GM15510 (cell line): ENCODE results near the gene REPS1.

Experiments used
- POLR2A ChIP-seq: IDR thresholded peaks from 3 replicates; pipeline ENCODE4 v1.6.1; 2011; ENCODE audit warnings: borderline replicate concordance; ENCODE audit not compliant: insufficient read length; ENCODE audit errors: extremely low read depth

REPS1 gene

DNA sequence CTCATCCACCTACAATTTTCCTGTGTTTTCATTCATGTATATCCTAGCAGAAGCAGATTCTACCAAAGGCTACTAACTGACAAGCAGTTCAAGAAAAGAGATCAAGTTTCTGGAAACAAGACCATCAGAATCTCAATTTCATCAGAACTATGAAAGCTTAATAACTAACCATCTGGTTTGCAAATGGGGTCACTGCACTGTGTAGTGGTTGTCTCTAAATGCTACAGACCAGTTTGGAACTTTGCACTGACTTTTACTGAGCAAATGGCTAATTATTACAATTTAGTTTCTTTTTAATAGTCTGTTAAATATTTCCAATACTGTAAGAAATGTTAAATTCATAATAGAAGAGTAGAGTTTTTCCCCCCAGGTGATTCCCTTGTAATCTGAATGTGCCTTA is 64.5 kb downstream of the REPS1 start:
- no peak for TF ChIP-seq POLR2A

DNA sequence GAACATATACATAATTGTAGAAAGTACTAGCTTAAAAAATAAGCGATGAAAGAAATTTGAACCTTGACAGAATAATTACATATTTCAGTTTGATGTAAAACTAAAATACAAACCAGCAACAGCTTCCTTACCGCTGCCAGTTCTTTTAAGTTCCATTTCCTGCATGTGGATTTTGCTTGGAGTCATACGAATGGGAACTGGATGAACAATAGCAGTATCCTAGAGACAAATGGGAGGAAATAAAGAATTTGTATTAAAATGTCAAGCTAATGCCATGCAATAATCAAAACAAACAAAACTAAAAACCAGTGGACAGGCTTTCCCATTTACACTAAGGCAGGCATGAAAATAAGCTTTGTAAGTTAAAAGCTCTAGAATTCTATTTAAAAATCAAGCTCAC is 67.1 kb downstream of the REPS1 start:
- TF ChIP-seq POLR2A, result no peak

DNA sequence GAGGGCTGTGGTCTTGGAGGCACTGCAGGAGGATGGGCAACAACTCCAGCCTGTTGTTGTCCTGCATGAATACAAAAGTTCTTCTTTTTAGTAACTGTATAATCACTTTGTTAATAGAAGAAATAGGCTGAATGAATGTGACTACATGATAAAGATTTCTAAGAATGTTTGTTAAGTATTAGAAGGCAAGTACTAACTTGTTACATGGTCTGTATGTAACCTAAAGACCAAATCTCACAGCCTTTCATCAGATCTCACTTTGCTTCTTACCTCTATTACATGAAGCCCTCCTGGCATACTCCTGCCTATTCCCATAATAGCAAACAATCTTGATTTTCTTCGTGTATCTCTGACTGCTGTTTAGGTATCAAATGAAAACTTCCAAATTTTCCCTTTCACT is 73.4 kb downstream of the REPS1 start:
- TF ChIP-seq POLR2A, result no peak

DNA sequence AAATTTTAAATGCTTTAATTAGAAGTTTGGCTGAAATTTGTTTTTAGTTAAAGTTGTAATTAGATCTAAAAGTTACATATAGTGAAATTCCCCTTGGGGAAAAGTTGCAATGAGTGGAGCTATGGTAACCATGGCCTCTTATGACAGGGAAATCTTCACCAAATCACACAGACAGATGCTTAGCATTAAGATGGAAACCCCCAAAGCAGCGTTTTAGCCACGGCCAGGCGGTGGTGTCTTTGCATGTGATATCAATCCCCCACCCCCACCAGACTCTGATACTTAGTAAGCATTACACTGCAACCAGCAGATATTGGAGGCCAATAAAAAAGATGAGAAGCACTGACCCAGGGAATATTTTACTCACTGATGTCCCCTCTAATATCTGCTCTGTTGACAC is 75.7 kb downstream of the REPS1 start:
- no peak for TF ChIP-seq POLR2A

DNA sequence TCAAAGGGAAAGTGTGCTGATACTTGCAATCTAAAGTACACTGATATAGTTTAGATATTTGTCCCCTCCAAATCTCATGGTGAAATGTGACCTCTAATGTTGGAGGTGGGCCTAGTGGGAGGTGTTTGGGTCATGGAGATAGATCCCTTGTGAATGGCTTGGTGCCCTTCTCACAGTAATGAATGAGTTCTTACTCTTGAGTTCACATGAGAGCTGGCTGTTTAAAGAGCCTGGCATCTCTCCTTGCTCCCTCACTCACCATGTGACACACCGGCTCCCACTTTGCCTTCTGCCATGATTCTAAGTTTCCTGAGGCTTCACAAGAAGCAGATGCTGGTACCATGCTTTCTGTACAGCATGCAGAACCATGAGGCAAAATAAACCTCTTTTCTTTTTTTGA is 78.1 kb downstream of the REPS1 start:
- TF ChIP-seq POLR2A, result no peak

DNA sequence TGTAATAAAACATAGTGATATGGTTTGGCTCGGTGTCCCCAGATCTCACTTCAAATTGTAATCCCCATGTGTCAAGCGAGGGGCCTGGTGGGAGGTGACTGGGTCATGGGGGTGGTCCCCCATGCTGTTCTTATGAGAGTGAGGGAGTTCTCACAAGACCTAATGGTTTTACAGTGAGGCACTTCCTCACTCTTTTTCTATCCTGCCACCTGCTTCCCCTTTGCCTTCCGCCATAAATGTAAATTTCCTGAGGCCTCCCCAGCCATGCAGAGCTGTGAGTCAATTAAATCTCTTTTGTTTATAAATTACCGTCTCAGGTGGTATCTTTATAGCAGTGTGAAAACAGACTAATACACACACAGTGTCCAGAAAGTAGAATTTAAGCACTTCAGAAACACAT is 78.5 kb downstream of the REPS1 start:
- no peak for TF ChIP-seq POLR2A

DNA sequence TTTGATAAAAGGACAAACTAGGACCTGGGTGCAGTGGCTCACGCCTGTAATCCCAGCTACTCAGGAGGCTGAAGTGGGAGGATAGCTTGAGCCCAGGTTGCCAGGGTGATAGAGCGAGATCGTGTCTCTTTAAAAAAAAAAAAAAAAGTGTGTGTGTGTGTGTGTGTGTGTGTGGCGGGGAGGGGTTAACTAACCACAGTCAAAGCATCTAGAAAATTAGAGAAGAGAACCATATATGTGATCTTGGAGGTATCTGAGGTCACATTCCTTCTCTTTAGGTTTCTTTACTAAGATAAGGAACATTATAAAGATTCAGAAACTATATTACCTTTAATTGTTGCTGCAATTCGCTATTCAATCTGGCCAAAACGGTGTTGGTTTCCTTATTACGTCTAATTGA is 80.9 kb downstream of the REPS1 start:
- TF ChIP-seq POLR2A, result no peak

DNA sequence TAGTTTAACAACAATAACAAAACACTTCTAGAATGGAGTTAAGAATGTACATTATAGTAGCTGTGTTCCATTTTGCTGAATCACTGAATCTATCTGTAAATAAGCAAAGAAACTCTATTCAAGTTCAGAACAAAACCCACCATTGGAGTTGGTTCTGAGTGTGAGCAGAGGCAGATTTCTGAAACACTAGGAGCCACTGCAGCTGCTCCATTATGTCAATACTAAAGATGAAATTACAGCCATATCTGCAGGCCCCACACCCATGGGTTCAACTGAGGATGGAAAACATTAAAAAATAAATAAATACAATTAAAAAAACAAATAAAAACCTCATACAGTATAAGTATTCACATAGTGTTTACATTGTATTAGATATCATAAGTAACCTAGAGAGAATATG is 91.0 kb downstream of the REPS1 start:
- no peak for TF ChIP-seq POLR2A

DNA sequence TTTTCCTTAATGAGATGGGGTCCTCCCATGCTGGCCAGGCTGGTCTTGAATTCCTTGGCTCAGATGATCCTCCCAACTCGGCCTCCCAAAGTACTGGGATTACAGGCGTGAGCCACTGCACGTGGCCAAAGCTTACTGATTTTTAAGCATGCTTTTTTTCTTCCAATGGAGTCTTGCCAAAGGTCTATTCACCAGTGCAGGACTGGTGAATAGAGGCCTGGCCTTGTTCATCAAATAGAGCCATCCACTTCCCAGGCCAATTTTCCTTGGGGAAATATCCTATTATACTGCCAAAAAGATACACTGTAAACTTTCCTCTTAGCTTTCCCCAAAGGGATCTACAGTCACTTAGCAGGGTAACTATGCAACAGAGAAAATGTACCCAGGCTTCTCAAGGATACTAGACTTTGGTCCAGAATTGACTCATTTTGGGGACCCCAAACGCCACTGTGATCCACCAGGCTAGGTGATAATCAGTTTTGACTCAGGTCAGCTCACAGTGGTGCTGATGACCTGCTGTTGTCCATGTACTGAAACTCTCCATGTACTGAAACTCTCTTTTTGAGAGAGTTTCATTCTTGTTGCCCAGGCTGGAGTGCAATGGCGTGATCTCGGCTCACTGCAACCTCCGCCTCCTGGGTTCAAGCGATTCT is 91.8 kb downstream of the REPS1 start:
- TF ChIP-seq POLR2A, result no peak

DNA sequence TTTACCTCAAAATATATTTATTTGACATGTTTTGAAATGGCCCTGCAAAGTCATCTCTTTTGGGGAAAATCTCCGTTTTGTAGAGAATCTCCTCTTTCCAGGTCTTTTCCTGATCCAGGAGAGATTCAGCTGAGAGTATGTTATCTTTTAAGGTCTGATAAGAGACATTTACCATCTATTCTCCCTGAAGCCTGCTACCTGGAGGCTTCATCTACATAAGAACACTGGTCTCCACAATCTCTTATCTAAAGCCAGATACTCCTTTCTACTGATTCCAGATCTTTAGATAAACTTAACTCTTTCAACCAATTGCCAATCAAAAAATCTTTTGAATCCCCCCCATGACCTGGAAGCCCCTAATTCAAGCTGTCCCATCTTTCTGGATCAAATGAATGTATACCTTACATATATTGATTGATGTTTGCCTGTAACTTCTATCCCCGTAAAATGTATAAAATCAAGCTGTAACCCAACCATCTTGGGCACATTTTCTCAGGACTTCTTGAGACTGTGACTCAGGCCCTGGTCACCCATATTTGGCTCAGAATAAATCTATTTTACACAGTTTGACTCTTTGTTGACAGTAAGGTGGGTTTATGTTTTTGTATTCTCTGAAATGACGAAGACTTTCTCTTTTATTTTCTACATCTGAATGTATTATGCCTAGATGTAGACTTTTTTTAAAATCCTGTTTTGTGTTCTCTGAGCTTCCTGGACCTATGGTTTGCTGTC is 96.6 kb downstream of the REPS1 start:
- no peak for TF ChIP-seq POLR2A

DNA sequence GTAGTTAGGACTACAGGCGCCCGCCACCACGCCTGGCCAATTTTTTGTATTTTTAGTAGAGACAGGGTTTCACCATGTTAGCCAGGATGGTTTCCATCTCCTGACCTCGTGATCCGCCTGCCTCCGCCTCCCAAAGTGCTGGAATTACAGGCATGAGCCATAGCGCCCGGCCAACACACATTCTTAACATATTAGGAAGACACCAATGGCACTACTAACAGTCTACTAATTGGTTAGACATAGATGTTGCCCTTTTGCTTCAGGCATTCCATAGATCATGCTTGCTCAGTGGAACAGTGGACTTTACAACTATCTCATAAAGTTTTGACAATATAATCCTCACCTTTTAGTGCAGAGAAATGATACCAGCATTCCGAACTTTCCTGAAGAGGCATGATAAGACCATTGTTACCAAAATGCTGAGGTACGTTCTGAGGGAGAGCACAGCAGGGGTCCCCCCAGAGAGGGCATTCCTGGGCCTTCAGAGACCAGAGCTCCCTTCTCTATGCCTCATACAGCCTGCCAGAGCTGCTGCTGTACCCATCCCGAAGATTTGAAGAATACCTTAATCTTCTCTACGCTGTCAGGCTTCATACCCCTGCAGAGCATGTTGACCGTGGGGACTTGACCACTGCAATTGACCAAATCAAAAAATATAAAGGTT is 102.8 kb downstream of the REPS1 start:
- TF ChIP-seq POLR2A, result no peak

DNA sequence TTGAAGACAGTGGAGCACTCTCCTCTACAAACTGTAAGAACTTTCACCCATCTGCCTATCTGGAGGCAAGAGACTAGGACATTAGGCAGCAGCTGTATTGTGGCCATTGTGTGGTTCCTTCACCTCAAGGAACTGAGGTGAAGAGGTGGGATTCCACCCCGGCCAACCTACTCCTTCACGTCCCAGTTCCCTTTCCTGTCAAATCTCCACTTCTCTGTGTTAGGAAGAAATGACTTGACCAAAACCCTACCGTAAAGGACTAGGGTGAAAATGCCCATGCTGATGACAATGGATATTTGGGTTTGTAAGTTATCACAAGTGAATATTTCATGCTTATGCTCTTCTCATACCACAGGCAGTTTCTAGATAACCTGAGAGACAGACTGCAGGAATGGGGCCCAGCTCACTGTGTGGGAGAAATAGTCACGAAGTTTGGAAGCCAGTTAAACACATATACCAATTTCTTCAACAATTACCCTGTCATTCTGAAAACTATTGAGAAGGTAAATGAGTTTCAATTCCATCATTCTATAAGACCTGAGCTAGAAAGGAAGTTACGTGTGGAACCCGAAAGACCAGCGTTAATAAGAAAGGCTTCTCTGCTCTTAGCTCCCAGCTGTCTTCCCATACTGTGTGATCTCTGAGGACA is 105.6 kb downstream of the REPS1 start:
- TF ChIP-seq POLR2A, result no peak

DNA sequence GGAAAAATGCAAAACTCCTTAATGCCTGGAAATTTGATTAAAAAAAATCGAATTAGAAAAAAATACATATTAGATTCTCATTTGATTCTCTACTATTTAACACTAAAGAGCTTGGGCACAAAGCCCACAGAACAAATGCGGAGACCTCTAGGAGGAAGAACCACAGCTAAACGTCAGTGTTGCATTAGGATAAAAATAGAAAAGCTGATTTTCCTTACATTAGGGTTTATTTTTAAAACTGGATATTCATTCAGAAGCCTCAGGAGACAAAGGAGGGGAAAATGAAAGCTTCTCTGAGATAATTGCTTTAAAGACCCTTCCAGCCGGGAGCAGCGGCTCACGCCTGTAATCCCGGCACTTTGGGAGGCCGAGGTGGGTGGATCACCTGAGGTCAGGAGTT is 114.9 kb downstream of the REPS1 start:
- no peak for TF ChIP-seq POLR2A

DNA sequence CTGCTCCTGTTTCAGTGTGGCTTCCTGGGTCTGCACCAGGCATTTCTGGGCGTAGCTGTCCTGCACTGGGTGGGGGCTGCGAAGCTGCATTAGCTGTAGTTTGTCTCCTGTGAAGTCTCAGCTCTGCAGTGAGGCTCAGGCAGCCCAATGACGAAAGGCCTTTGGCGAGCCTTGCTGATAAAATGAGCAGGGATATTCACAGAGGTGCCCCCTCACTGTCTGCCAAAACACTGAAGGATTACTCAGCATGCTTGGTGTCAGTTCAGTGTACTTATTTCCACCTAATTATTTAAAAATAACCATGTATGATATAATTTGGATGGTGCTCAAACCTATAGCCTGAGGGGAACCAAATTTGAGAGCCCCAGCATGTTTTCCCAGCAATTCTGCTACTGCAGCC is 118.7 kb downstream of the REPS1 start:
- TF ChIP-seq POLR2A, result no peak

DNA sequence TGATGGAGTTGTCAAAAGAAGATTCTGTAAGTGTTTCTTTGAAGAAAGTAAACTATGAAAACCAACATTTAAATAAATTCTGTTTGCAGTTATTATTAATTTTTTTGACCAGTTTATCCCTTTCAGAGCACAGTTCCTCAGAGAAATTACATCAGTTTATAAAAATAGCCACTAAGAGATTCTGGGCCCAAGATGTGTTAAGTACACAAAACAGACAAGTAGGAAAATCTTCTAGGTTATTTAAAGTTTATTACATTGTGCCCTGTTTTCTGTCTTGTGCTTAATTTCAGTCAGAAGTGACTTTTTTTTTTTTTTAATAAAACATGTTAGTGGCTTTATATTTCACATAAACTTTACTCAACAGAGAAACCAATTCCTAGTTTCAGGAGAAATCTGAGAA is 119.9 kb downstream of the REPS1 start:
- no peak for TF ChIP-seq POLR2A
